HG03039 (cell line): ENCODE data around the gene FGF22.
"Not testable (repeated sequence)": the region's sequence is repeated elsewhere in the genome, so short reads cannot be mapped to it uniquely, and the experiment has no call there.

Experiments used
- ATAC-seq: cut with Tn5 transposase; IDR thresholded peaks from one replicate; pipeline ENCODE4 v1.9.1; 2021; ENCODE audit warnings: mild to moderate bottlenecking, moderate library complexity; ENCODE audit not compliant: unreplicated experiment

Gene FGF22

DNA sequence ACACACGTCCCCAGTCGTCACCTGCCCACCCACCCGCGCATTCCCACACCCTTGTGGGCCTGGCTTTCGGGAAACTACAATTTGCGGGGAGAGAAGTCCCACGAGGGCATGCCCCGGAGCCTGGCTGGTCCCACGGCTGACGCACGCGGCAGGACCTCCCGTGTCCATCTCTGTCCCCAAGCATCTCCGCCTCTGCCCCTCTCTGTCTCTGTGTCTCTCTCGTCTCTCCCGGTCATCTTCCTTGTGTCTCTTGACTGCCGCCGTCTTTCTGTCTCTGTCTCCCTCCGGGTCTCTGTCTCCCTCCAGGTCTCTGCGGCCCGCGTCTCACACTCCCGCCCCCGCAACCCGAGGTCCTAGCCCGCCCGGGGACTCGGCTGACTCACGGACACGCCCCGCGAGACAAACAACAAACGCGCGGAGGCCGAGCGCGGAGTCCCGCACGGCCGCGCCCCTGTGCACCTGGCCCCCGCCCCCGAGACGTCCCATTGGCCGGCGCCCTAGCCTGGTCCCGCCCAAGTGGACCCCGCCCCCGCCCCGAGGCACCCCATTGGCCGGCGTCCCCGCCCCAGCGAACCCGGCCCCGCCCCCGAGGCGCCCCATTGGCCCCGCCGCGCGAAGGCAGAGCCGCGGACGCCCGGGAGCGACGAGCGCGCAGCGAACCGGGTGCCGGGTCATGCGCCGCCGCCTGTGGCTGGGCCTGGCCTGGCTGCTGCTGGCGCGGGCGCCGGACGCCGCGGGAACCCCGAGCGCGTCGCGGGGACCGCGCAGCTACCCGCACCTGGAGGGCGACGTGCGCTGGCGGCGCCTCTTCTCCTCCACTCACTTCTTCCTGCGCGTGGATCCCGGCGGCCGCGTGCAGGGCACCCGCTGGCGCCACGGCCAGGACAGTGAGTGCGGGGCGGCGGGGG, at the start of gene FGF22:
Gene FGF22, plus strand, starts transcription at position 627 of the 908 bp plus-strand sequence. Its CDS starts 47 bp downstream, at position 674.
- ATAC-seq, result peak; percentile 51

DNA sequence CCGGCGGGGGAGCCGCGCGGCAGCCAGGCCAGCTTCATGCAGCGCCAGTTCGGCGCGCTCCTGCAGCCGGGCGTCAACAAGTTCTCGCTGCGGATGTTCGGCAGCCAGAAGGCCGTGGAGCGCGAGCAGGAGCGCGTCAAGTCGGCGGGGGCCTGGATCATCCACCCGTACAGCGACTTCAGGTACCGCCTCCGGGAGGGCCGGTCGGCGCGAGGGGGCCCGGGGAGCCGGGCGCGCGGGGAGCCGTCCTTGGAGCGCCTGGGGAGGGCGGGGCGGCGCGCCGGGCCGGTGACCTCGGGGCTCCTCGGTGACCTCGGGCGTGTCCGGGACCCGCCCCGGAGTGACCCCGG, 49.3 kb upstream of the FGF22 start:
- no peak for ATAC-seq

- ATAC-seq, result no peak
These were observed 49.0 kb upstream of the FGF22 start for GRCh38 chr19:590750-591098.

- no peak for ATAC-seq
These were observed 48.4 kb upstream of the FGF22 start for GRCh38 chr19:591099-591958.

DNA sequence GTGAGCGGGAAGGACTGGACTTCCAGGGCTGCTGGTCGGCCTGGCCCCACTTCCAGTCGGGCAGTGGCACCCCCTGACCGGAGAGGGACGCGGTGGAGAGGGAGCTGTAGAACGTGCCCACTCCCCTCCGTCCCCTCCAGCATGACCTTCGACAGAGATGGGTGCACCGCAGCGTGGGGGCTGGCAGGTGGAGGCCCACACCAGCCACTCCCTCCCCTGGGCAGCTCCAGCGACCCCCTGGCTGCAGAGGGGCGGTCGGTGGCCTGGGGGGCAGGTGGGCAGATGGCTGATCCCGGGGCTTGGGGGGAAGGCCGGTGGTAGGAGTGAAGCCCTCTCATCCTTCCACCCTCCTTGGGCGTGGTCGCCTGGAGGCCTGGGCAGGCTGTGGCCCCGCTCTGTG, 47.6 kb upstream of the FGF22 start:
- no peak for ATAC-seq

DNA sequence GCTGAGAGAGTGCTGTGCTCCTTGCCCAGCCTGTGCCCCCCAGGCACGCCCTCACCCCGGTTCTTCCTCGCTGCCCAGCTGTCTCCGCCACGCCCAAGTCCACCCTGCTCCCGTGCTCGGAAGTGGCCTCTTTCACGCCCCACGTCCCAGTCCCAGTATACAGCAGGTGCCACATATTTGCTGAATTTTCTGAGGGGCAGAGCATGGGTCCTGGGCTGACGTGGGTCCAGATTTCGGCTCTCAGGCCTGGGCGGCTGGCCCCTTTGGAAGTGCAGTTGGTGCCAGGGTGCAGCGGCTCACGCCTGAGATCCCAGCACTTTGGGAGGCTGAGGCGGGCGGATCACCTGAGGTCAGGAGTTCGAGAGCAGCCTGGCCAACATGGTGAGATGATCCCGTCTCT, 46.6 kb upstream of the FGF22 start:
- no peak for ATAC-seq

DNA sequence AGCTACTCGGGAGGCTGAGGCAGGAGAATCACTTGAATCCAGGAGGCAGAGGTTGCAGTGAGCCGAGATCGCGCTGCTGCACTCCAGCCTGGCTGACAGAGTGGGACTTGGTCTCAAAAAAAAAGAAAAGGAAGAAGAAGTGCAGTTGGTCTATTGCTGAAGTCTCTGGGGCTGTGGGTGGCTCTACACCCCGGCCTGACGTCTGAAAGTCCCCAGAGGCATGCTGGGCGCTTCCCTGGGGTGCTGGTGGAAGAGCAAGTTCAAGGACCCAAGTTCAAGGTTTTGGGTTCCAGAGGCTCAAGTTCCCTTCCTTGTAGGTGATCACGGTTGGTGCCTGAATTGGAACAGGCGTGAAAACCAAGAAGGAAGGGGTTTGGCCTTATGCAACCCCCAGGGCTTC, 46.2 kb upstream of the FGF22 start:
- ATAC-seq, result no peak

- ATAC-seq, result no peak
These were observed 45.3 kb upstream of the FGF22 start for GRCh38 chr19:594265-594870.

- no peak for ATAC-seq
These were observed 44.1 kb upstream of the FGF22 start for GRCh38 chr19:595326-596262.

GRCh38 chr19:596263-596655, 43.4 kb upstream of the FGF22 start:
- ATAC-seq, result no peak

DNA sequence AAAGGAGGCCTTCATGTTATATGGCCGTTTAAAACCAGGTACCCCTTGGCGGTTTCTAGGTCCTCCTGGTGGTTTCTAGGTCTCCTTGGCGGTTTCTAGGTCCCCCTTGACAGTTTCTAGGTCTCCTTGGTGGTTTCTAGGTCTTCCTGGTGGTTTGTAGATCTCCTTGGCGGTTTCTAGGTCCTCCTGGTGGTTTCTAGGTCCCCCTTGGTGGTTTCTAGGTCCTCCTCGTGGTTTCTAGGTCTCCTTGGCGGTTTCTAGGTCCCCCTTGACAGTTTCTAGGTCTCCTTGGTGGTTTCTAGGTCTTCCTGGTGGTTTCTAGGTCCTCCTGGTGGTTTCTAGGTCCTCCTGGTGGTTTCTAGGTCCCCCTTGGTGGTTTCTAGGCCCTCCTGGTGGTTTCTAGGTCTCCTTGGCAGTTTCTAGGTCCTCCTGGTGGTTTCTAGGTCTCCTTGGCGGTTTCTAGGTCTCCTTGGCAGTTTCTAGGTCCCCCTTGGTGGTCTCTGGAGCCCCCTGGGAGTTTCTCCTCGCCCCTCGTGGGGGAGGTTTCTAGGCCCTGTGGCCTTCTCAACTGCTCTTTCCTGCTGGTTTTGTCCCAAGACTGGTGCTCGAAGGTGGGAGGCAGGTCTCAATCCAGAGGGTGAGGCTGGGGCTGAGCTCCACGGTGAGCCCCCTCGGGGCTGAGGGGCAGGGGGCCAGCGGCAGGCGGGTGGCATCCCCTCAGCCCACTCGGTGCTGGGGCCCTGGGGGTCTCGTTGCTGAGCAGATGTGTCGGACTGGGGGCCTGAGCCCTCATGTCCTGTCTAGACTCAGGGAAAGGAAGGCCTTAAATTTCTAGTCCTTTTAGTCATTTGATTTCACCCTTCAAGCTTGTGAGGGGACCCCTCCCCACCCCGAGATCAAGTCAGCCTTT, 42.0 kb upstream of the FGF22 start:
- no peak for ATAC-seq

DNA sequence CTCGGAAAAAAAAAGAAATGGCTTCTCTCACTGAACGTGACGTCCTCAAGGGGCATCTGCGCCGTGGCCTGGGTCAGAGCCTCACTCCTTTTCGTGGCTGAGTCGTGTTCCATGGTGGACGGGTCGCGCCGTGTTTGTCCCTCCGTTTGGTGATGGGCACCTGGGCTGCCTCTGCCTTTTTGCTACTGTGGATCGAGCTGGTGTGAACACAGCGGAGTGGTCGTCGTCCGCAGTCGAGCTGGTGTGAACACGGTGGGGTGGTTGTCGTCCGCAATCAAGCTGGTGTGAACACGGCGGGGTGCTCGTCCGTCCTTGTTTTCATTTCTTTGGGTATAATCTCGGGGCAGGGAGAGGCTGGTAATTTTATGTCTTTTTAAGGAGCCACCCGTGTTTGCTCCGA, 38.4 kb upstream of the FGF22 start:
- ATAC-seq, result no peak

- no peak for ATAC-seq
These were observed 37.9 kb upstream of the FGF22 start for GRCh38 chr19:601790-602189.

GRCh38 chr19:602391-603301, 37.0 kb upstream of the FGF22 start:
- no peak for ATAC-seq

- not testable (repeated sequence) for ATAC-seq
These were observed 36.4 kb upstream of the FGF22 start for GRCh38 chr19:603302-603639.

DNA sequence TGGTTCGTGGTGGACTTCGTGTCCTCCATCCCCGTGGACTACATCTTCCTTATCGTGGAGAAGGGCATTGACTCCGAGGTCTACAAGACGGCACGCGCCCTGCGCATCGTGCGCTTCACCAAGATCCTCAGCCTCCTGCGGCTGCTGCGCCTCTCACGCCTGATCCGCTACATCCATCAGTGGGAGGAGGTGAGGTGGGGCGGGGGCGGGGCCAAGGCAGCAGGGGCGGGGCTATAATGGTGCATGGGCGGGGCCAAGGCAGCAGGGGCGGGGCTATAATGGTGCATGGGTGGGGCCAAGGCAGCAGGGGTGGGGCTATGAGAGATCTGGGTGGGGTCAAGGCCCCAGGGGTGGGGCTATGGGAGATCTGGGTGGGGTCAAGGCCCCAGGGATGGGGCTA, 35.9 kb upstream of the FGF22 start:
- ATAC-seq, result not testable (repeated sequence)

DNA sequence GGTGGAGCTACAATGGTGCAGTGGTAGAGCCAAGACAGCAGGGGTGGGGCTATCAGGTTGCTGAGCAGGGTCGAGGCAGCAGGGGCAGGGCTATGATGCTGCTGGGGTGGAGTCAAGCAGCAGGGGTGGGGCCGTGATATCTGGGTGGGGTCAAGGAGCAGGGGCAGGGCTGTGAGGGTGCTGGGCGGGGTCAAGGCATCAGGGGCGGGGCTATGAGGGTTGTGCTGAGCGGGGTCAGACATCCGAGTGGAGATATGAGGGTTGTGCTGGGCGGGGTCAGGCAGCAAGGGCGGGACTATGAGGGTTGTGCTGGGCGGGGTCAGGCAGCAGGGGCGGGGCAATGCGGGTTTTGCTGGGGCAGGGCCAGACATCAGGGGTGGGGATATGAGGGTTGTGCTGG, 35.3 kb upstream of the FGF22 start:
- ATAC-seq, result no peak
